Panc1 (cell line): ENCODE results near the gene SPATA31C2. TPM values are rescaled to one million over a fixed set of nuclear protein-coding genes. Genes with fewer than 3 reads are reported as not detected.

ENCODE experiments used
- ATAC-seq: fragments of 200-7000 bp; cut with Tn5 transposase; 2 replicates; pipeline ENCODE4 v1.9.1; 2020; ENCODE audit warnings: mild to moderate bottlenecking, moderate library complexity
- BruUV-seq: library from RNA; stranded (reverse); fragments of 400-500 nt; replicated peaks from 2 replicates; lab custom pipeline; 2021; lab: Mats Ljungman, UMichigan
- CTCF ChIA-PET: fragments of 300-600 bp; sonication (Branson Sonifier 250); formaldehyde crosslinking; loops from one replicate; lab custom pipeline; 2022; ENCODE audit warnings: antibody characterized with exemption; lab: Charles Lee
- POLR2A ChIA-PET: fragments of 300-600 bp; sonication (Branson Sonifier 250); formaldehyde crosslinking; loops from one replicate; lab custom pipeline; 2022; ENCODE audit warnings: antibody characterized with exemption; lab: Charles Lee
- DNase-seq: peaks from one replicate; pipeline ENCODE4 v3.0.0-alpha.2; 2010; ENCODE audit warnings: low read depth, low spot score
- H3K27ac ChIP-seq: 2 replicates; pipeline ENCODE4 v1.5.1; 2011; ENCODE audit warnings: mild to moderate bottlenecking, low read length, inconsistent platforms
- H3K27me3 ChIP-seq: fragments of 200-500 bp; sonication (Bioruptor generic); 2 replicates; pipeline ENCODE4 v1.6.0; 2014; ENCODE audit warnings: low read length, inconsistent platforms; ENCODE audit not compliant: control insufficient read depth, insufficient read depth
- H3K36me3 ChIP-seq: fragments of 200-500 bp; sonication (Bioruptor generic); 2 replicates; pipeline ENCODE4 v1.5.1; 2014; ENCODE audit warnings: inconsistent platforms, mild to moderate bottlenecking, low read length, moderate library complexity; ENCODE audit not compliant: control insufficient read depth, insufficient read depth
- H3K4me1 ChIP-seq: 2 replicates; pipeline ENCODE4 v1.5.1; 2011; ENCODE audit warnings: inconsistent platforms, mild to moderate bottlenecking, low read length, moderate library complexity; ENCODE audit not compliant: control insufficient read depth, insufficient read depth
- H3K4me3 ChIP-seq, 2 experiments: 2 replicates each; pipeline ENCODE4 v1.5.1; 2011 to 2012; ENCODE audit warnings: low read depth in 2 of 2, low read length in 2 of 2, mild to moderate bottlenecking in 2 of 2, inconsistent platforms in 1 of 2, moderate library complexity in 1 of 2
- H3K9me3 ChIP-seq: fragments of 200-500 bp; sonication (Bioruptor generic); 2 replicates; pipeline ENCODE4 v1.5.1; 2014; ENCODE audit warnings: low read depth, mild to moderate bottlenecking, inconsistent platforms, low read length, moderate library complexity; ENCODE audit not compliant: control insufficient read depth, insufficient read depth
- CTCF ChIP-seq: fragments of 450-650 bp; IDR thresholded peaks from 2 replicates; pipeline ENCODE4 v1.5.1; 2017; ENCODE audit warnings: mild to moderate bottlenecking
- POLR2AphosphoS5 ChIP-seq: IDR thresholded peaks from 2 replicates; pipeline ENCODE4 v1.6.1; 2012; ENCODE audit warnings: mild to moderate bottlenecking, low read depth, low read length, moderate library complexity
- REST ChIP-seq, 2 experiments: IDR thresholded peaks; 2 replicates each; pipeline ENCODE4 v1.6.1; 2011 to 2012; ENCODE audit warnings: low read depth in 2 of 2, control low read depth in 1 of 2, low read length in 1 of 2, mild to moderate bottlenecking in 1 of 2, moderate library complexity in 1 of 2; ENCODE audit not compliant: insufficient read depth in 1 of 2
- SIN3A ChIP-seq: IDR thresholded peaks from 2 replicates; pipeline ENCODE4 v1.6.1; 2012; ENCODE audit warnings: low read depth, mild to moderate bottlenecking, low read length, moderate library complexity, borderline replicate concordance; ENCODE audit not compliant: insufficient read depth
- TCF7L2 ChIP-seq: IDR thresholded peaks from 2 replicates; pipeline ENCODE4 v1.6.1; 2011; ENCODE audit warnings: mild to moderate bottlenecking, low read depth, low read length, inconsistent platforms
- in situ Hi-C: cut with HindIII; loops from 2 replicates; pipeline ENCODE4 v1.10.0; 2016; ENCODE audit warnings: low sequenced_read_pairs, low pct_unique_long_range_greater_than_20kb
- intact Hi-C: fragments of 100-400 bp; cut with micrococcal nuclease; formaldehyde crosslinking; loops from one replicate; pipeline ENCODE4 v1.10.0; 2022; ENCODE audit not compliant: unreplicated experiment
- total RNA-seq: library from RNA; stranded (reverse); gene quantifications from one replicate; pipeline ENCODE4 v1.2.1, GENCODE V29; 2021; ENCODE audit not compliant: unreplicated experiment

The SPATA31C2 gene
- total RNA-seq, 1 experiment from 2014 or later: not detected

GRCh38 chr9:88184976-88185375 is 46.7 kb upstream of the SPATA31C2 start:
- no peak for ATAC-seq
- H3K4me3 ChIP-seq: no peak overlapping the region
- H3K27me3 ChIP-seq: no peaks in the 10 kb centered on the region
- H3K9me3 ChIP-seq: no peaks in the 10 kb centered on the region
- ChIA-PET CTCF (no interaction called here), POLR2A (no interaction called here)
- BruUV-seq: no TSS peak
- no peak for DNase-seq
- no peaks in the 10 kb centered on the region for H3K36me3 ChIP-seq
- TF ChIP-seq TCF7L2 (no peak), REST (IDR thresholded peaks at IDR 0.05; ENCODE audit: insufficient read depth in 1 of 2, low read depth in 2 of 2, low read length in 1 of 2) (no peak), POLR2AphosphoS5 (no peak), SIN3A (no peak), CTCF (no peak)
- in situ Hi-C loops: no loop called here
- intact Hi-C loops: no loop called here
- H3K27ac ChIP-seq: peak overlapping the region; percentile 17; the same call in 1 of the 2 replicates
- no peaks in the 10 kb centered on the region for H3K4me1 ChIP-seq

DNA sequence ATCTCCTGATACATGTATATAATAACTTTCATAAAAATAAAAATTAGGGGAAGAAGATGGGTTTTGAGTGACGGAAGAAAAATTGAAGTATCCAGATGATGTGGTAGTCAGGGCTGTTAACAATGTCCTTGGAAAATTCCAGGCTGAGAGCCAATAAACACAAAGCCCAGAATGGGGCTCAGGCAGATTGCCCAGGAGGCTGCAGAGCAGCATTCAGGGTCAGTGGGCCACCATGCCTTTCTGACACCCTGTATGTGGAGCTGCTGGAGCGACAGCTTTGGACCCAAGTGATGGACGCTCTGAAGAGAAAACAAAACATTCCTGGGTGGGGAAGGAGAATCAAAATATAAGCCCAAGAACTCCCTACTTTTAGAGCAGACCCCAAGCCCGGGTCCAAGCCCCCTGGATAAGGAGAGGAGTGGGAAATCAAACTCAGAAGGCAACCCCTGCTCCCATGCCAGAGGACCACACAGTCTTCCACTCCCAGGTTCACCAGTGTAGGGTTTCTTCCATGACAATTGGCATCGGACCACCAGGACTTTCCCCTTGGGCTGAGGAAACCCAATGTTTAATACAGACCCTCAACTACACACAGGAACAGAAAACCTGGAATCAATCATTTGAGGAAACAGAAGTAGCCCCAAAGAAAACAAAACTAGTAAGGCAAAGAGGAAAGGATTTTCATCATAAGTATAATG is 45.7 kb upstream of the SPATA31C2 start:
- no peaks in the 10 kb centered on the region for H3K27me3 ChIP-seq
- DNase-seq (no peak), ATAC-seq (no peak)
- peak overlapping the region; percentile 57; the same call in 1 of the 2 replicates for H3K27ac ChIP-seq
- CTCF ChIA-PET: no interaction called here
- intact Hi-C loops: no loop called here
- in situ Hi-C loops: no loop called here
- TF ChIP-seq SIN3A: no peak
- no peak for TF ChIP-seq POLR2AphosphoS5
- no peak for TF ChIP-seq CTCF
- TF ChIP-seq REST (IDR thresholded peaks at IDR 0.05; ENCODE audit: insufficient read depth in 1 of 2, low read depth in 2 of 2, low read length in 1 of 2): no peak
- no peak for TF ChIP-seq TCF7L2
- H3K9me3 ChIP-seq: no peaks in the 10 kb centered on the region
- BruUV-seq: no TSS peak
- POLR2A ChIA-PET: no interaction called here
- H3K36me3 ChIP-seq: no peaks in the 10 kb centered on the region
- H3K4me3 ChIP-seq: no peak overlapping the region
- H3K4me1 ChIP-seq: no peaks in the 10 kb centered on the region
